ENCODE data around the gene WWP2. TPM values are rescaled to one million over a fixed set of nuclear protein-coding genes. Genes with fewer than 3 reads are reported as not detected.

Gene WWP2
- total RNA-seq, 6 donors from 2014 or later, result 59.5 to 125 (median 82.3) TPM

GRCh38 chr16:69845181-69845580 is 83.0 kb downstream of the WWP2 start:
- H3K4me1 ChIP-seq, result peaks cover 11 to 28% (median 18%) of the 10 kb centered on the region in 4 donors
- no peaks in the 10 kb centered on the region for H3K9me3 ChIP-seq
- TF ChIP-seq POLR2A (IDR thresholded peaks at IDR 0.05), result no peak
- TF ChIP-seq POLR2AphosphoS5 (IDR thresholded peaks at IDR 0.05), result no peak
- no peak for TF ChIP-seq EP300 (IDR thresholded peaks at IDR 0.05)
- TF ChIP-seq CTCF (IDR thresholded peaks at IDR 0.05), result no peak
- H3K27ac ChIP-seq, result no peak overlapping the region
- ATAC-seq (ENCODE audit: low FRiP score in 2 of 2), result no peak
- H3K4me3 ChIP-seq, result no peak overlapping the region
- no peaks in the 10 kb centered on the region for H3K27me3 ChIP-seq
- H3K36me3 ChIP-seq, result peaks cover 0 to 26% (median 12%) of the 10 kb centered on the region in 4 donors
- DNase-seq, result no peak
- 77 to 81% methylated on average over 6 of the region's 6 CpGs for WGBS, 2 donors

- DNase-seq (no peak), ATAC-seq (ENCODE audit: low FRiP score in 2 of 2) (no peak)
- H3K9me3 ChIP-seq, result no peaks in the 10 kb centered on the region
- no peak overlapping the region for H3K4me3 ChIP-seq
- peaks cover 0 to 7% (median 5%) of the 10 kb centered on the region in 4 donors for H3K36me3 ChIP-seq
- TF ChIP-seq POLR2AphosphoS5 (IDR thresholded peaks at IDR 0.05) (no peak), EP300 (IDR thresholded peaks at IDR 0.05) (no peak), POLR2A (IDR thresholded peaks at IDR 0.05) (no peak), CTCF (IDR thresholded peaks at IDR 0.05) (no peak)
- peak overlapping the region in 1 of 4 donors; percentile 78 for H3K27ac ChIP-seq
- H3K27me3 ChIP-seq, result no peaks in the 10 kb centered on the region
- H3K4me1 ChIP-seq, result peaks cover 8 to 24% (median 15%) of the 10 kb centered on the region in 4 donors
- 88 to 89% methylated on average over 5 of the region's 5 CpGs for WGBS, 2 donors
Measured at GRCh38 chr16:69847643-69848042, 85.5 kb downstream of the WWP2 start.

GRCh38 chr16:69848637-69849545 is 86.8 kb downstream of the WWP2 start:
- no peak overlapping the region for H3K4me3 ChIP-seq
- no peak for TF ChIP-seq EP300 (IDR thresholded peaks at IDR 0.05)
- peak; percentile 23 to 59 for TF ChIP-seq POLR2AphosphoS5 (IDR thresholded peaks at IDR 0.05)
- peak in 1 of 2 donors; percentile 74 for DNase-seq
- H3K27me3 ChIP-seq, result no peaks in the 10 kb centered on the region
- H3K27ac ChIP-seq, result peak overlapping the region; percentile 16 to 78 (median 44)
- H3K9me3 ChIP-seq, result no peaks in the 10 kb centered on the region
- 27 to 48% methylated on average over 8 of the region's 8 CpGs for WGBS, 2 donors
- peak; percentile 92 to 96 for ATAC-seq (ENCODE audit: low FRiP score in 2 of 2)
- H3K4me1 ChIP-seq, result peaks cover 8 to 24% (median 15%) of the 10 kb centered on the region in 4 donors
- peaks cover 0 to 15% (median 4%) of the 10 kb centered on the region in 4 donors for H3K36me3 ChIP-seq

GRCh38 chr16:69851491-69852240 is 89.5 kb downstream of the WWP2 start:
- Histone ChIP-seq H3K4me1 (peaks cover 14 to 24% (median 15%) of the 10 kb centered on the region in 4 donors), H3K9me3 (no peaks in the 10 kb centered on the region), H3K27me3 (no peaks in the 10 kb centered on the region), H3K4me3 (no peak overlapping the region), H3K27ac (no peak overlapping the region), H3K36me3 (peaks cover 0 to 11% (median 4%) of the 10 kb centered on the region in 4 donors)
- TF ChIP-seq POLR2A (IDR thresholded peaks at IDR 0.05) (no peak), POLR2AphosphoS5 (IDR thresholded peaks at IDR 0.05) (no peak), EP300 (IDR thresholded peaks at IDR 0.05) (no peak), CTCF (IDR thresholded peaks at IDR 0.05) (no peak)
- ATAC-seq (ENCODE audit: low FRiP score in 2 of 2) (no peak), DNase-seq (no peak)
- WGBS, 2 donors, result 83 to 94% methylated on average over 13 of the region's 13 CpGs

- Histone ChIP-seq H3K36me3 (peaks cover 0 to 11% (median 4%) of the 10 kb centered on the region in 4 donors), H3K9me3 (no peaks in the 10 kb centered on the region), H3K4me1 (peaks cover 11 to 21% (median 14%) of the 10 kb centered on the region in 4 donors), H3K4me3 (no peak overlapping the region), H3K27me3 (no peaks in the 10 kb centered on the region), H3K27ac (no peak overlapping the region)
- ATAC-seq (ENCODE audit: low FRiP score in 2 of 2) (no peak), DNase-seq (no peak)
- 85 to 86% methylated on average over 4 of the region's 4 CpGs for WGBS, 2 donors
- TF ChIP-seq POLR2A (IDR thresholded peaks at IDR 0.05) (no peak), POLR2AphosphoS5 (IDR thresholded peaks at IDR 0.05) (no peak), EP300 (IDR thresholded peaks at IDR 0.05) (no peak), CTCF (IDR thresholded peaks at IDR 0.05) (no peak)
Measured at GRCh38 chr16:69852815-69853214, 90.7 kb downstream of the WWP2 start.

Measured in upper lobe of left lung (tissue), 6 donors.